OCI-LY1 (cell line): ENCODE results near the gene TTC16.

ENCODE experiments used
- H2AFZ ChIP-seq: fragments of 200-600 bp; sonication (generic), shearing (Covaris generic); 2 replicates; pipeline ENCODE4 v1.6.0; 2014; ENCODE audit warnings: antibody characterized with exemption, mild to moderate bottlenecking, low read length
- H3F3A ChIP-seq: fragments of 200-600 bp; sonication (generic), shearing (Covaris generic); 2 replicates; pipeline ENCODE4 v1.6.0; 2014; ENCODE audit warnings: mild to moderate bottlenecking, antibody characterized with exemption, low read length, moderate library complexity; ENCODE audit not compliant: insufficient read depth
- H3K27ac ChIP-seq: fragments of 200-600 bp; sonication (generic); 2 replicates; pipeline ENCODE4 v1.5.1; 2014; ENCODE audit warnings: low read length, mixed run types, mild to moderate bottlenecking, low read depth; ENCODE audit not compliant: poor library complexity, severe bottlenecking
- H3K27me3 ChIP-seq: fragments of 200-600 bp; sonication (generic); 2 replicates; pipeline ENCODE4 v1.6.0; 2014; ENCODE audit warnings: antibody characterized with exemption, mild to moderate bottlenecking, low read length, moderate library complexity; ENCODE audit not compliant: insufficient read depth
- H3K36me3 ChIP-seq: fragments of 200-600 bp; sonication (generic); 2 replicates; pipeline ENCODE4 v1.6.1; 2014; ENCODE audit warnings: mild to moderate bottlenecking, antibody characterized with exemption, low read length, moderate library complexity, mixed read lengths; ENCODE audit not compliant: insufficient read depth
- H3K4me1 ChIP-seq: fragments of 200-600 bp; sonication (generic); 2 replicates; pipeline ENCODE4 v1.5.1; 2014; ENCODE audit warnings: mild to moderate bottlenecking, low read length, moderate library complexity; ENCODE audit not compliant: insufficient read depth, severe bottlenecking
- H3K4me2 ChIP-seq: fragments of 200-600 bp; sonication (generic), shearing (Covaris generic); 2 replicates; pipeline ENCODE4 v1.6.1; 2014; ENCODE audit warnings: low read length
- H3K4me3 ChIP-seq: fragments of 200-600 bp; sonication (generic); 2 replicates; pipeline ENCODE4 v1.5.1; 2014; ENCODE audit warnings: low read length, low read depth, mild to moderate bottlenecking, mixed read lengths; ENCODE audit not compliant: poor library complexity, severe bottlenecking
- H3K79me2 ChIP-seq: fragments of 200-600 bp; shearing (Covaris generic); 2 replicates; pipeline ENCODE4 v1.6.1; 2016; ENCODE audit warnings: mixed run types, low read length, mixed read lengths; ENCODE audit not compliant: insufficient read depth
- H3K9ac ChIP-seq: fragments of 200-600 bp; sonication (generic), shearing (Covaris generic); 2 replicates; pipeline ENCODE4 v1.6.1; 2014; ENCODE audit warnings: mild to moderate bottlenecking, low read length, mixed read lengths
- H3K9me2 ChIP-seq: fragments of 200-600 bp; sonication (generic), shearing (Covaris generic); 2 replicates; pipeline ENCODE4 v1.6.1; 2014; ENCODE audit warnings: low read depth, mild to moderate bottlenecking, low read length, mixed read lengths
- H3K9me3 ChIP-seq: fragments of 200-600 bp; shearing (Covaris generic); 2 replicates; pipeline ENCODE4 v1.6.1; 2014; ENCODE audit warnings: low read length, mixed read lengths
- H4K20me1 ChIP-seq: fragments of 200-600 bp; sonication (generic), shearing (Covaris generic); 2 replicates; pipeline ENCODE4 v1.6.0; 2016; ENCODE audit warnings: mild to moderate bottlenecking, low read length; ENCODE audit not compliant: insufficient read depth
- EZH2 ChIP-seq: fragments of 200-600 bp; sonication (generic), shearing (Covaris generic); IDR thresholded peaks from 2 replicates; pipeline ENCODE4 v1.8.0; 2017; ENCODE audit warnings: borderline replicate concordance, mixed run types, mild to moderate bottlenecking, antibody characterized with exemption, low read length, moderate library complexity, mixed read lengths
- TF ChIP-seq, protein P1 (sequence below): fragments of 200-600 bp; sonication (generic), shearing (Covaris generic); IDR thresholded peaks from 2 replicates; pipeline ENCODE4 v1.5.1; 2017; ENCODE audit warnings: mild to moderate bottlenecking, antibody characterized with exemption, low read length, moderate library complexity, mixed read lengths

The TTC16 gene

DNA sequence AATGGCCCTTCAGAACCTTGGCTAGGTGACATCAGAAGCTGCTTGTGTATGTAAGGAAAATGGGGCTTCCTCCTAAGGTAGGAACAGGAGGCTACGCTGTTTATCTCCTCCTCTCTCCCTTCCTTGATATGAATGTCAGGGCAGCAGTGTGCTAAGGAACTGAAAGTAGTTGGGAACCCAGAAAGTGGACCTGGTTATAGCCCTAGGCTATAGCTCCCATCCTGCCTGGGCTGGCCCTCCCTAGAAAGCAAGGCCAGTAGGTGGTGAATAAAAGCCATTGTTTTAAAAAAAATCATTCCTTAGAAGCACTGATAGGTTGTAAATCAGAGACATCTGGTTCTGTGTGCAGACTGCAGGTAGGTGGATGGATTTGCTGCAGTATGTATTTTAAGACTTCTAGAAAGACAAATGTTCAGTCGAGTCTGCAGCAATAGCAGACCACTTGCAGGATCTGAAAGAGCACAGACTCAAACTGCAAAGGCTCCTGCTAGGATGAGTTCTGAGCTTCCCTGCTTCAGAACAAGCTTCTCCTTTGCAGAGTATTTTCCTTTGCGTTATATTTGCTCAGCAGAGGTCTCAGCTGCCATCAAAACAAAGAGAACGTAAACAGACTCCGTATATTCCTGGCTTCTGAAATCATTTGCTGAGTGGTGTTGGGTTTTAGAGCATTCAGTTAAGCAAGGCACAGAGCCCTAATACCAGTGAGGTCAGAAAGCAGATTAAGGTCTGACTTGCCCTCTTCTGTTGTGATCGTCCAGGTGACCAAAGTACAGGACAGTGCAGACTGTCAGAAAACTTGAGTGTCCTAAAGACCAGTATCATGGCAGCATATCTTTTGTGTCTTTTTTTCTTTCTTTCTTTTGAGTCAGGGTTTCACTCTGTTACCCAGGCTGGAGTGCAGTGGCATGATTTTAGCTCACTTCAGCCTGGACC is 29.2 kb upstream of the TTC16 start:
- no peak overlapping the region for H3K4me3 ChIP-seq
- no peak for TF ChIP-seq EZH2
- TF ChIP-seq, protein P1, sequence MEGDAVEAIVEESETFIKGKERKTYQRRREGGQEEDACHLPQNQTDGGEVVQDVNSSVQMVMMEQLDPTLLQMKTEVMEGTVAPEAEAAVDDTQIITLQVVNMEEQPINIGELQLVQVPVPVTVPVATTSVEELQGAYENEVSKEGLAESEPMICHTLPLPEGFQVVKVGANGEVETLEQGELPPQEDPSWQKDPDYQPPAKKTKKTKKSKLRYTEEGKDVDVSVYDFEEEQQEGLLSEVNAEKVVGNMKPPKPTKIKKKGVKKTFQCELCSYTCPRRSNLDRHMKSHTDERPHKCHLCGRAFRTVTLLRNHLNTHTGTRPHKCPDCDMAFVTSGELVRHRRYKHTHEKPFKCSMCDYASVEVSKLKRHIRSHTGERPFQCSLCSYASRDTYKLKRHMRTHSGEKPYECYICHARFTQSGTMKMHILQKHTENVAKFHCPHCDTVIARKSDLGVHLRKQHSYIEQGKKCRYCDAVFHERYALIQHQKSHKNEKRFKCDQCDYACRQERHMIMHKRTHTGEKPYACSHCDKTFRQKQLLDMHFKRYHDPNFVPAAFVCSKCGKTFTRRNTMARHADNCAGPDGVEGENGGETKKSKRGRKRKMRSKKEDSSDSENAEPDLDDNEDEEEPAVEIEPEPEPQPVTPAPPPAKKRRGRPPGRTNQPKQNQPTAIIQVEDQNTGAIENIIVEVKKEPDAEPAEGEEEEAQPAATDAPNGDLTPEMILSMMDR: no peak

DNA sequence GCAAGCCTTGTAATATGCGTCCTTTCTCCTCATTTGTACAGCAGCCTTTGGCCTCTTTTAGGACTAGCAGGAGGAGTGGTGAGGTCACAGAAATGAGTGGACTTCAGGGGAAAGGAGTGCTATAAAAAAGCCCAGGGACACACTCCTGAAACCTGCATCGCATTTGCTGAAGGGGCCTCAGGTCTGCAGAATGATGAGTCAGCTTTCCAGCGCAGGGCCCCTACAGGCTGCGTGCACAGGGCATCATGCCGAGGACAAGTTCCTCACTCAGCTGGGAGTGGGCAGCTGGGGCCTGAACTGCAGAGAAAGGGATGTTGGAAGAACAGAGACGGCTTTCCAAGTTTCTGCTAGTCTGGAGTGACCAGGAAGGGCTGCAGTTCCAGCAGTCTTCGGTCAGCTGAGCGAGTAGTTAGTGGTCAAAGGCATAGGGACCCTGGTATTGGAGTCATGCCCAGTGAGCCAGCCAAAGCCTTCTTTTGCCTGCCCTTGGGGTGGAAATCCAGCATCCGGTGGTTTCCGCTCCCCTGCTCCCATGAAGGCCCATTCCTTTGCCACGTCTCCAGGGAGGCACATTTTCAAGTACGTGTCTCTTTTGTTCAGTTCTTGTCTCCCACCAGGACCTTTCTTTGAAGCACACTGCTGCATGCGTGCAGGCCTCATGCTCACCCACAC is 26.4 kb upstream of the TTC16 start:
- Histone ChIP-seq H3K4me3 (no peak overlapping the region), H2AFZ (no peak overlapping the region), H3K36me3 (no peaks in the 10 kb centered on the region), H3F3A (no peaks in the 10 kb centered on the region), H3K79me2 (no peaks in the 10 kb centered on the region), H3K4me1 (no peaks in the 10 kb centered on the region), H4K20me1 (no peaks in the 10 kb centered on the region), H3K9ac (no peak overlapping the region), H3K27me3 (no peaks in the 10 kb centered on the region; the same call in none of the 2 replicates), H3K9me3 (no peaks in the 10 kb centered on the region), H3K27ac (no peak overlapping the region), H3K4me2 (no peak overlapping the region), H3K9me2 (no peaks in the 10 kb centered on the region)
- TF ChIP-seq, protein P1: no peak
- no peak for TF ChIP-seq EZH2

More for the DNA sequence above, 29.2 kb upstream of the TTC16 start:
- Histone ChIP-seq H3K27ac (no peak overlapping the region), H3K27me3 (no peaks in the 10 kb centered on the region; the same call in 1 of the 2 replicates), H3F3A (no peaks in the 10 kb centered on the region), H3K9me2 (no peaks in the 10 kb centered on the region), H3K4me2 (no peak overlapping the region), H3K9me3 (no peaks in the 10 kb centered on the region), H3K79me2 (no peaks in the 10 kb centered on the region), H2AFZ (no peak overlapping the region), H4K20me1 (no peaks in the 10 kb centered on the region), H3K36me3 (no peaks in the 10 kb centered on the region), H3K9ac (no peak overlapping the region), H3K4me1 (no peaks in the 10 kb centered on the region)

DNA sequence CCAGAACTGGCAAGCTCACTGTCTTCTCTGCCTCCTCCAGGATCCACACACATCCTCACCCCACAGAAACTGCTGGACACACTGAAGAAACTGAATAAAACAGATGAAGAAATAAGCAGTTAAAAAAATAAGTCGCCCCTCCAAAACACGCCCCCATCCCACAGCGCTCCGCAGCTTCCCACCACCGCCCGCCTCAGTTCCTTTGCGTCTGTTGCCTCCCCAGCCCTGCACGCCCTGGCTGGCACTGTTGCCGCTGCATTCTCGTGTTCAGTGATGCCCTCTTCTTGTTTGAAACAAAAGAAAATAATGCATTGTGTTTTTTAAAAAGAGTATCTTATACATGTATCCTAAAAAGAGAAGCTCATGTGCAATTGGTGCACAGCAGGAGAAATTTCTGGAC is 25.1 kb upstream of the TTC16 start:
- Histone ChIP-seq H2AFZ (no peak overlapping the region), H3K27me3 (no peaks in the 10 kb centered on the region; the same call in none of the 2 replicates), H3K79me2 (no peaks in the 10 kb centered on the region), H3K9ac (no peak overlapping the region), H3K4me1 (no peaks in the 10 kb centered on the region), H3K4me2 (no peak overlapping the region), H3K4me3 (no peak overlapping the region), H3K9me3 (no peaks in the 10 kb centered on the region), H3K27ac (no peak overlapping the region), H4K20me1 (no peaks in the 10 kb centered on the region), H3F3A (no peaks in the 10 kb centered on the region), H3K9me2 (no peaks in the 10 kb centered on the region), H3K36me3 (no peaks in the 10 kb centered on the region)
- TF ChIP-seq EZH2: no peak
- TF ChIP-seq, protein P1: no peak
